ENCODE results near the gene HPCA.
A peak's percentile ranks its signal among the peaks of the same experiment; 100 is the strongest.
"Not testable (repeated sequence)": the region's sequence is repeated elsewhere in the genome, so short reads cannot be mapped to it uniquely, and the experiment has no call there.

HPCA gene

DNA sequence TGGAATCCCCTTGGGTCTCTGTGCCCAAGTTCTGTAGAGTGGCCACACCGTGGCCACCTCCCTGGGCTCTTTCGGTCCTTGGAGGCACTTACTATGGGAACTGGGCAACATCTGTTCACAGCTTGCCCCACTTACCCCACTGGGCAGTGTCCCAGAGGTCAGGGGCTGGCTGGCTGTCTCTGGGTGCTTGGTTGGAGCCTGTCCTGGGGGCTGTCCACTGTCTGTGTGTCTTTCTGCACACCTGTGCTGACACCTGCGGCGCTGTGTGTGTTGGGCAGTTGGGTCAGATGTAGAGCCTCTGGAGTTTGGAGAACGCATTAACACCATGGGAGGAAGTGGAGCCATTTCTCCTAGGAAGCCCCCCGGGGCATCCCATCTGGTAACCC lies 16.2 kb downstream of the HPCA start:
- no peak for DNase-seq (ENCODE audit: low read depth)

GRCh38 chr1:32903991-32904785 lies 17.9 kb downstream of the HPCA start:
- DNase-seq (ENCODE audit: low read depth): no peak

DNA sequence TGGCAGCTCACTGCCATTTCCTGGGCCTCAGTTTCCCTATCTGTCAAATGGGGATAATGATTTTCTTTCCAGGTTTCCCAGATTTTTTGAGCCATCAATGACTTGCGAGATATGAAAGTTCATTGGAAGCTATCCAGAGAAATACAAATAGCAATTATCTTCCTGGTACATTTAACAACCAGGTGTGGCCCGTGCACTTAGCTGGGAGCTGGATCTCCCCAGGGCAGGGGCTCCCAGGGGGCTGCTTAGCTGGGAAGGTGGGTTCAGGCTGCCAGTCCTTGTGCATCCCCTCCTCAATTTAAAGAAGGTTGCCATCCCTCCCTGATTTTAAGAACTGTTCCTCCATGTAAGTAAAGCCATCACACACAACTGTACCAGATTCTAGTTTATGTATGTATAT lies 18.5 kb downstream of the HPCA start:
- no peak for DNase-seq (ENCODE audit: low read depth)

DNA sequence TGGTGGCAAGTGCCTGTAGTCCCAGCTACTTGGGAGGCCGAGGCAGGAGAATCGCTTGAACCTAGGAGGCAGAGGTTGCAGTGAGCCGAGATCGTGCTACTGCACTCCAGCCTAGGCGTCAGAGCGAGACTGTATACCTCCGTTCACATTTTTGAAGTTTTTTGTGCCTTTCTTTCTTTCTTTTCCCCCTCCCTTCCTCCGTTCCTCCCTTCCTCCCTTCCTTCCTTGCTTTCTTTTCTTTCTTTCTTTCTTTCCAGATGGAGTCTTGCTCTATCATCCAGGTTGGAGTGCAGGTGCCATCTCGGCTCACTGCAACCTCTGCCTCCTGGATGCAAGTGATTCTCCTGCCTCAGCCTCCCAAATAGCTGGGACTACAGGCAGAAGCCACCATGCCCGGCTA lies 19.3 kb downstream of the HPCA start:
- not testable (repeated sequence) for DNase-seq (ENCODE audit: low read depth)

DNA sequence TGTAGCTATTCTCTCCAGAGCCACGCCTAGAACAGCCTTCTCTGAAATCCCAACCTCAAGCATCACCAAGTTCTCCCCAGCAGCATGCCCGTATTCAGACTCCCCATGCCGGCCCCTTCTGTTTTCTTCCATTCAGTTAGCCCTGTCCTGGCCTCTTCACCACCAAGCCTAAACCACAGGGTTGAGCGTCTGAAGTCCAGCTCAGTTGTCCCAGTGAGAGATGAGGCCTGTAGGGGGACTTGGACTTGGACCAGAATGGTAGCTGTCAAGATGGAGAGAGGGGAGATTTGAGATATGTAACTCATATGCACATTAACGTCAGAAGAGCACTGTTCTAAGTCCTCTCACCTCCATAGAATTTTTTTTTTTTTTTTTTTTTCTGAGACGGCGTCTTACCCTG lies 20.4 kb downstream of the HPCA start:
- no peak for DNase-seq (ENCODE audit: low read depth)

- DNase-seq (ENCODE audit: low read depth): no peak
Measured at GRCh38 chr1:32907435-32907834, 21.1 kb downstream of the HPCA start.

DNA sequence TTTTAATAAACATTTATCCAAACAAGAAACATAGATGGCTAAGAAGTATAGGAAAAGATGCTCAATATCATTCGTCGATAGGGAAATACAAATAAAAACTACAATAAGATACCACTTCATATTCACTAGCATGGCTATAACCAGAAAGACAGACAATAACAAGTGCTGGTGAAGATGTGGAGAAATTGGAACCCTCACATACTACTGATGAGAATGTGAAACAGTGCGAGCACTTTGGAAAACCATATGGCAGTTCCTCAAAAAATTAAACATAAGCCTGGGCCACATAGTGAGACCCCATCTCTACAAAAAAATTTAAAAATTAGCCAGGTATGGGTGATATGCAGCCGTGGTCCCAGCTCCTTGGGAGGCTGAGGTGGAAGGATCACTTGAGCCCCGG lies 24.0 kb downstream of the HPCA start:
- no peak for DNase-seq (ENCODE audit: low read depth)

- no peak for DNase-seq (ENCODE audit: low read depth)
Measured at GRCh38 chr1:32915766-32916706, 29.7 kb downstream of the HPCA start.

DNA sequence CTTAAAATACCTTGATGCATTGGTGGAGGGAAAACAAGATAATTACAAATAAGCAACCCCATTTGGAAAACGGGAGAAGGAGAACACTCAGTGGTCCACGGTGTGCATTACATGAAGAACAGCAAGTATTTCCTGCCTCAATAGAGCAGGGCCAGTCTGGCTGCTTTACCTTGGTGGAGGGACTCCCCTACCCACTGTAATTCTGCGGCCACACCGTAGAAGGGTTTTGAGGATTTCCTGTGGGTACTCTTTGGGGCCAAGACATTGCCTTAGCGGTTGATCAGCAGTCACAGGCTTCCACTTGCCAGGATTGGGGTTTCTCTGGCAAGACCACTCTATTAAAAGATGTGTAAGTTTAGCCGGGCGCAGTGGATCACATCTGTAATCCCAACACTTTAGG lies 31.2 kb downstream of the HPCA start:
- no peak for DNase-seq (ENCODE audit: low read depth)

DNA sequence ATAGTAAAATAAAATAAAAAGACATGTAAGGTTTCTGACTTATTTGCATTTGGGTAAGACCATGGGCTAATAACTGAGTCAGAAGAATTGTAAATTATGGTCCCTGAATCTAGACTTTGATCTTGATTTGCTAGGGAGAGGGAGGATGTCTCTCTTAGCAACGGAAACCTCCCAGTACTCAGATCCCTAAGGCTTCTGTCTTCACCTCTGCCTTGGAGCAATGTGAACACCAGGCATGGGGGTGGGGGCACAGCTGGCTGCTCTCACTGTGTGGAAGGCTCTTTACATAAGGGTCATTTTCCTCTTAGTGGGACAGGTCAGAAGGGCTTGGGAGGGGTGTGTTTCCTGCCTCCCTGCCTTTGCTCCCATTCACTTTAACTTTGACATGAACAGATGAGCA lies 31.9 kb downstream of the HPCA start:
- DNase-seq (ENCODE audit: low read depth): no peak

DNA sequence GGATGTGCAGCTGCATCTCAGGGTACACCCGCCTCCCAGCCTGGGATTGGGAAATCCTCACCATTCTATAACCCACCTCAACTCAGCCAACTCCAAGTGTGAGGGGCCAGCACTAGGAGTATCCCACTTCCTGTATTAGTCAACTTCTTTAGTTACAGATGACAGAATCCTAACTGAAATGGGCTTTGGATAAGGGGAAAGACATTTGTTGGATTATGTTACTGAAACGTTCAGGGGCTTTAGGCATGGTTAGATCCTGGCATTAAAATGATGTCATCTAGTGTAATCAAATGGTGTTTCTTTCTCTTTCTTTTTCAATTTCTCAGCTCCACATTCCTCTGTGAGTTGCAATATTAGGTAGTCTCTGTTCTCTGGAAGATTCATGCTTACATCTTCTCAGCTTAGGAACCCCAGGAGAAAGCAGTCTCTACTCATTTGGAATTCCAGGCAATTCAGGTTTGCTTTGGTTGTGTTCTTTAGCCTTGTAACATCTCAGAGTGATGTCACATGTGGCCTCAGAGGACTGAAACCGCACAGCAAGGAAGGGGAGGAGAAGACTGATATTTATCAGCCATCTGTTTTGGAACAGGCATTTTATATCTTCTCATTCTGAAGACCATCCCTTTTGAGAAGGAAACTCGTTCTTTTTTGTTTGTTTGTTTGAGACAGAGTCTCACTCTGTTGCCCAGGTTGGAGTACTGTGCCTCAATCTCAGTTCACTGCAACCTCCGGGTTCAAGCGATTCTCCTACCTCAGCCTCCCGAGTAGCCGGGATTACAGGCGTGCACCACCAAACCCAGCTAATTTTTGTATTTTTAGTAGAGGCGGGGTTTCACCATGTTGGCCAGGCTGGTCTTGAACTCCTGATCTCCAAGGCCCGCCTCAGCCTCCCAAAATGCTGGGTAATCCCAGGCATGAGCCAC lies 33.8 kb downstream of the HPCA start:
- DNase-seq (ENCODE audit: low read depth): peak; percentile 28

- DNase-seq (ENCODE audit: low read depth): no peak
Measured at GRCh38 chr1:32920833-32921232, 34.5 kb downstream of the HPCA start.

DNA sequence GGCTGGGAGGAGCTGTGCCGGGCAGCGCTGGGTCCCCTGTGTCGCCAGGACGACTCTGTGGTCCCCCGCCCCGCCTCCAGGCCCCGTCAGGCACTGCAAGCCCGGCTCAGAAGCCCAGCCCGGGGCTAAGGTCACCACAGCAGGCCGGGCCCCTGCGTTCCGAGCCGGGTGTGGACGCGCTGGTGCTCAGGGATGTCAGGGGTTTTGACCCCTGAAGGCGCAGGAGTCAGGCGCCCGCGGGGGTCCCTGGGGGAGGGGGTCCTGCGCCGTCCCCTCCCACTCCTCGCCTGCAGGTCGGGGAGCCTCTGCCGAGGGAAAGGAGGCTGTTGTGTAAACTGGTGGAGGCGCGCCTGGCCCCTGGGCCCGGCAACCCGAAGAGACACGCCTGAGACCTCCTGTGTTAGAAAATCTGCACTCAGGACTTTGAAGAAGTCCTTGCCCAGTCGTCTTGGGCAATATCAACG lies 38.6 kb downstream of the HPCA start:
- DNase-seq (ENCODE audit: low read depth): no peak

- DNase-seq (ENCODE audit: low read depth): no peak
Measured at GRCh38 chr1:32925403-32926162, 39.3 kb downstream of the HPCA start.

- no peak for DNase-seq (ENCODE audit: low read depth)
Measured at GRCh38 chr1:32926562-32926961, 40.3 kb downstream of the HPCA start.

- DNase-seq (ENCODE audit: low read depth): no peak
Measured at GRCh38 chr1:32927441-32927840, 41.1 kb downstream of the HPCA start.

DNA sequence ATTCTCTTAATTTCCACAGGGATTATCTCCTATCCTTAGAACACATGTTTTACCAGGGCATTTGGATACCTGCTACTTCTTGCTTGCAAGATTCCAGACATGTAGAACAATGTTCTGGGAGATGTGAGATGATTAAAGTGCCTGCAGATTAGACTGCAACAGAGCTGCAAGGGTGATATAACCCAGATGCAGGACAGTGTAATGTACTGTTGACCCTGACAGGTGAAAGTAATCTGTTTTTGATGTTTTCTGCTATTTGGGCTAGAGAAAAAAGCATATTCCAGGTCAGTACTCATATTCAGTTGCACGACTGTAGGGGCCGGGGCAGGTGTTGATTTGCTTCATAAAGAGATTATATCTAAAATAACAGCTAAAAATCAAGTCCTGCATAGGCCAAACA lies 42.0 kb downstream of the HPCA start:
- no peak for DNase-seq (ENCODE audit: low read depth)

- DNase-seq (ENCODE audit: low read depth): no peak
Measured at GRCh38 chr1:32928715-32929114, 42.4 kb downstream of the HPCA start.

- no peak for DNase-seq (ENCODE audit: low read depth)
Measured at GRCh38 chr1:32929366-32929765, 43.1 kb downstream of the HPCA start.

GRCh38 chr1:32931760-32932159 lies 45.5 kb downstream of the HPCA start:
- no peak for DNase-seq (ENCODE audit: low read depth)

DNA sequence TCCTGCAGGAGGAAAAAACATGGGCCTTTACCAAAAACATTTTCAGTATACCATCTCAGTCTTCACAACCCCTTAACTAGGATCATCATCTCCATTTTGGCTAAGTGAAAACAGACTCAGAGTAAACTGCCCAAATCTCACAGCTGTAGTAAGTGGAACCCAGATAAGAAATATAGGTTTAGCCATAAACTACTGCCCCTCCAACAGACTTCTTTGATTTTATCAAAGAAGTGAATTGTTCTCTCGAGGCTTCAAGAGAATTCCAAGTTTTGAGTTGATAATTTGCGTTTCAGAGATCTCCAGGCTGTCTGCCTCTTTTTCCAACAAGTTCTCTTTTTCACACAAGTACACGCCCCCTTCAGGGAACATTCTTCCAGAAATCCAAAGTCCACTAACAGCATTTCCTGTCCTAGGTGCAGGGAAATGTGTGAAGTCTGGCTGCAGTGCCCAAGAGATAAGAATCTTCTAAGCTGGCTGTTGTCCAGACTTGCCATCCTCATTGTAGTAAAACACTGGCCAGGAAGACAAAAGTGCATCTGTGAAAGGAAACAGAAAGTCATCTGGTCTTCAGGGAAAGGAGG lies 47.5 kb downstream of the HPCA start:
- DNase-seq (ENCODE audit: low read depth): no peak
